ENCODE measurements around the gene CPSF7.
"Not testable (repeated sequence)": the region's sequence is repeated elsewhere in the genome, so short reads cannot be mapped to it uniquely, and the experiment has no call there.

- TF ChIP-seq, protein P1, sequence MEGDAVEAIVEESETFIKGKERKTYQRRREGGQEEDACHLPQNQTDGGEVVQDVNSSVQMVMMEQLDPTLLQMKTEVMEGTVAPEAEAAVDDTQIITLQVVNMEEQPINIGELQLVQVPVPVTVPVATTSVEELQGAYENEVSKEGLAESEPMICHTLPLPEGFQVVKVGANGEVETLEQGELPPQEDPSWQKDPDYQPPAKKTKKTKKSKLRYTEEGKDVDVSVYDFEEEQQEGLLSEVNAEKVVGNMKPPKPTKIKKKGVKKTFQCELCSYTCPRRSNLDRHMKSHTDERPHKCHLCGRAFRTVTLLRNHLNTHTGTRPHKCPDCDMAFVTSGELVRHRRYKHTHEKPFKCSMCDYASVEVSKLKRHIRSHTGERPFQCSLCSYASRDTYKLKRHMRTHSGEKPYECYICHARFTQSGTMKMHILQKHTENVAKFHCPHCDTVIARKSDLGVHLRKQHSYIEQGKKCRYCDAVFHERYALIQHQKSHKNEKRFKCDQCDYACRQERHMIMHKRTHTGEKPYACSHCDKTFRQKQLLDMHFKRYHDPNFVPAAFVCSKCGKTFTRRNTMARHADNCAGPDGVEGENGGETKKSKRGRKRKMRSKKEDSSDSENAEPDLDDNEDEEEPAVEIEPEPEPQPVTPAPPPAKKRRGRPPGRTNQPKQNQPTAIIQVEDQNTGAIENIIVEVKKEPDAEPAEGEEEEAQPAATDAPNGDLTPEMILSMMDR (IDR thresholded peaks at IDR 0.05) = not testable (repeated sequence)
- not testable (repeated sequence) for TF ChIP-seq TCF12 (IDR thresholded peaks at IDR 0.05); SMC3 (IDR thresholded peaks at IDR 0.05; ENCODE audit: low read depth, low read length); TAF1 (IDR thresholded peaks at IDR 0.05; ENCODE audit: borderline replicate concordance, low read depth, low read length); RAD21 (IDR thresholded peaks at IDR 0.05; ENCODE audit: low read length)
Measured at GRCh38 chr11:61430839-61431238, 1.1 kb upstream of the CPSF7 start.
